Tibial nerve (tissue), 4 donors: ENCODE data around the gene ZBTB40. TPM values are rescaled to one million over a fixed set of nuclear protein-coding genes. Genes with fewer than 3 reads are reported as not detected.

Experiments used
- DNase-seq, 2 donors: peaks; one replicate each; pipeline ENCODE4 v3.0.0-alpha.2; 2019; ENCODE audit warnings: low spot score in 2 of 2
- H3K27ac ChIP-seq, 4 donors: fragments of 200-600 bp; sonication (generic) in 3 of 4; one replicate each; pipeline ENCODE4 v1.5.1; 2017 to 2019; ENCODE audit warnings: mild to moderate bottlenecking in 1 of 4
- H3K27me3 ChIP-seq, 2 donors: fragments of 200-600 bp; sonication (generic) in 1 of 2; one replicate each; pipeline versions ENCODE4 v1.5.1 to v1.6.0; 2017 to 2019
- H3K36me3 ChIP-seq, 3 donors: fragments of 200-600 bp; sonication (generic); one replicate each; pipeline ENCODE4 v1.5.1; 2018 to 2019
- H3K4me1 ChIP-seq, 4 donors: fragments of 200-600 bp; sonication (generic) in 3 of 4; one replicate each; pipeline ENCODE4 v1.5.1; 2017 to 2019
- H3K4me3 ChIP-seq, 4 donors: fragments of 200-600 bp; sonication (generic) in 3 of 4; one replicate each; pipeline ENCODE4 v1.5.1; 2017 to 2019; ENCODE audit warnings: mild to moderate bottlenecking in 1 of 4, moderate library complexity in 1 of 4
- H3K9me3 ChIP-seq, 4 donors: fragments of 200-600 bp; sonication (generic) in 3 of 4; one replicate each; pipeline ENCODE4 v1.5.1; 2017 to 2019
- EP300 ChIP-seq, 2 donors: sonication (generic); formaldehyde crosslinking; IDR thresholded peaks; one replicate each; pipeline ENCODE4 v1.6.1; 2017; ENCODE audit warnings: antibody characterized with exemption in 2 of 2, mild to moderate bottlenecking in 1 of 2
- POLR2A ChIP-seq, 2 donors: fragments of 450-650 bp; IDR thresholded peaks; one replicate each; pipeline ENCODE4 v1.6.1; 2017; ENCODE audit warnings: antibody characterized with exemption in 2 of 2, mild to moderate bottlenecking in 2 of 2, moderate library complexity in 2 of 2
- WGBS, 2 donors: methylation state at CpG; one replicate each; pipeline ENCODE4 v1.1.5; 2018; 5-methylcytosine and 5-hydroxymethylcytosine counted together
- total RNA-seq, 4 donors: library from RNA; depleted of rRNA; stranded (reverse); fragments of >200 nt; gene quantifications; one replicate each; pipeline ENCODE4 v1.1.0, GENCODE V29; 2016
- TF ChIP-seq, protein P1 (sequence below), 5 experiments: fragments of 200-600 bp in 3 of 5; fragments of 450-650 bp in 2 of 5; sonication (generic) in 3 of 5; IDR thresholded peaks; one replicate each; pipeline ENCODE4 v1.5.1; 2016 to 2019; ENCODE audit warnings: antibody characterized with exemption in 5 of 5, mild to moderate bottlenecking in 3 of 5, moderate library complexity in 2 of 5

Gene ZBTB40
- total RNA-seq, 4 donors from 2014 or later, result 17.8 to 21.2 (median 18.2) TPM

- peaks cover 0 to 19% (median 0%) of the 10 kb centered on the region in 4 donors for H3K4me1 ChIP-seq
- TF ChIP-seq POLR2A (IDR thresholded peaks at IDR 0.05) (no peak), EP300 (IDR thresholded peaks at IDR 0.05) (no peak)
- TF ChIP-seq, protein P1, sequence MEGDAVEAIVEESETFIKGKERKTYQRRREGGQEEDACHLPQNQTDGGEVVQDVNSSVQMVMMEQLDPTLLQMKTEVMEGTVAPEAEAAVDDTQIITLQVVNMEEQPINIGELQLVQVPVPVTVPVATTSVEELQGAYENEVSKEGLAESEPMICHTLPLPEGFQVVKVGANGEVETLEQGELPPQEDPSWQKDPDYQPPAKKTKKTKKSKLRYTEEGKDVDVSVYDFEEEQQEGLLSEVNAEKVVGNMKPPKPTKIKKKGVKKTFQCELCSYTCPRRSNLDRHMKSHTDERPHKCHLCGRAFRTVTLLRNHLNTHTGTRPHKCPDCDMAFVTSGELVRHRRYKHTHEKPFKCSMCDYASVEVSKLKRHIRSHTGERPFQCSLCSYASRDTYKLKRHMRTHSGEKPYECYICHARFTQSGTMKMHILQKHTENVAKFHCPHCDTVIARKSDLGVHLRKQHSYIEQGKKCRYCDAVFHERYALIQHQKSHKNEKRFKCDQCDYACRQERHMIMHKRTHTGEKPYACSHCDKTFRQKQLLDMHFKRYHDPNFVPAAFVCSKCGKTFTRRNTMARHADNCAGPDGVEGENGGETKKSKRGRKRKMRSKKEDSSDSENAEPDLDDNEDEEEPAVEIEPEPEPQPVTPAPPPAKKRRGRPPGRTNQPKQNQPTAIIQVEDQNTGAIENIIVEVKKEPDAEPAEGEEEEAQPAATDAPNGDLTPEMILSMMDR (IDR thresholded peaks at IDR 0.05), result no peak
- H3K4me3 ChIP-seq, result no peak overlapping the region
- H3K9me3 ChIP-seq, result peaks cover 0 to 7% (median 0%) of the 10 kb centered on the region in 4 donors
- H3K36me3 ChIP-seq, result peaks cover 0 to 22% (median 0%) of the 10 kb centered on the region in 3 donors
- H3K27me3 ChIP-seq, result no peaks in the 10 kb centered on the region
- DNase-seq, result no peak
- 79% methylated on average over 5 of the region's 5 CpGs for WGBS, 2 donors
- no peak overlapping the region for H3K27ac ChIP-seq
Observed at GRCh38 chr1:22487781-22488180, 36.1 kb downstream of the ZBTB40 start.

GRCh38 chr1:22488319-22488718 is 36.7 kb downstream of the ZBTB40 start:
- Histone ChIP-seq H3K4me3 (no peak overlapping the region), H3K27ac (no peak overlapping the region), H3K36me3 (peaks cover 0 to 27% (median 0%) of the 10 kb centered on the region in 3 donors), H3K27me3 (no peaks in the 10 kb centered on the region), H3K4me1 (peaks cover 0 to 19% (median 0%) of the 10 kb centered on the region in 4 donors), H3K9me3 (peaks cover 0 to 7% (median 0%) of the 10 kb centered on the region in 4 donors)
- no peak for DNase-seq
- TF ChIP-seq EP300 (IDR thresholded peaks at IDR 0.05), result no peak
- TF ChIP-seq, protein P1 (IDR thresholded peaks at IDR 0.05), result no peak
- TF ChIP-seq POLR2A (IDR thresholded peaks at IDR 0.05), result no peak
- WGBS, 2 donors, result 85 to 92% methylated on average over 5 of the region's 5 CpGs

DNA sequence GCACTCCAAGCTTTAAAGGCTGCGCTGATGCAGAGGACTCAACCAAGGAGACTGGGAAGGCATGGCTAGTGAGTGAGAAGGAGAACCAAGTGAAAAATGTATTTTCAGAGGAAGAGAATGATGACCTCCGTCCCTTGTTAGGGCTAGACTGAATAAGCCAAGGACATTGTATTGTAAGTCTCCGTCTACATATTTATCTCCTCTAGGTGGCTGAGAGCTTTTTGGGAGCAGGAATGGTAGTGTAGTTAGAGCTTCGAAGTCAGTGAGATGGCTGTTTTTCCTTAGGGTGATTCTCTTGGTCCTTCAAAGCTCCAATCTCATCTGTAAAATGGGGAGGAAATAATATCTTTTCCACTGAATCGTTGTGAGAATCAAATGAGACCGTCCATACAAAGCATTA is 37.6 kb downstream of the ZBTB40 start:
- Histone ChIP-seq H3K9me3 (peaks cover 0 to 6% (median 0%) of the 10 kb centered on the region in 4 donors), H3K4me1 (peaks cover 0 to 19% (median 0%) of the 10 kb centered on the region in 4 donors), H3K27ac (no peak overlapping the region), H3K36me3 (peaks cover 0 to 35% (median 0%) of the 10 kb centered on the region in 3 donors), H3K4me3 (no peak overlapping the region), H3K27me3 (no peaks in the 10 kb centered on the region)
- WGBS, 2 donors, result 93 to 95% methylated on average over 6 of the region's 6 CpGs
- DNase-seq, result no peak
- TF ChIP-seq EP300 (IDR thresholded peaks at IDR 0.05), result no peak
- TF ChIP-seq, protein P1 (IDR thresholded peaks at IDR 0.05), result no peak
- TF ChIP-seq POLR2A (IDR thresholded peaks at IDR 0.05), result no peak

- Histone ChIP-seq H3K36me3 (peaks cover 0 to 35% (median 0%) of the 10 kb centered on the region in 3 donors), H3K9me3 (peaks cover 0 to under 1% (median 0%) of the 10 kb centered on the region in 4 donors), H3K27me3 (no peaks in the 10 kb centered on the region), H3K4me3 (no peak overlapping the region), H3K27ac (no peak overlapping the region), H3K4me1 (peaks cover 0 to 25% (median 0%) of the 10 kb centered on the region in 4 donors)
- 94% methylated on average over 6 of the region's 6 CpGs for WGBS, 2 donors
- no peak for DNase-seq
- TF ChIP-seq POLR2A (IDR thresholded peaks at IDR 0.05) (no peak), EP300 (IDR thresholded peaks at IDR 0.05) (no peak)
- TF ChIP-seq, protein P1 (IDR thresholded peaks at IDR 0.05), result no peak
Observed at GRCh38 chr1:22489823-22490222, 38.2 kb downstream of the ZBTB40 start.

GRCh38 chr1:22490309-22490708 is 38.7 kb downstream of the ZBTB40 start:
- Histone ChIP-seq H3K36me3 (peaks cover 0 to 35% (median 0%) of the 10 kb centered on the region in 3 donors), H3K4me3 (no peak overlapping the region), H3K9me3 (no peaks in the 10 kb centered on the region), H3K27ac (no peak overlapping the region), H3K27me3 (no peaks in the 10 kb centered on the region), H3K4me1 (peaks cover 0 to 30% (median 0%) of the 10 kb centered on the region in 4 donors)
- no peak for DNase-seq
- TF ChIP-seq POLR2A (IDR thresholded peaks at IDR 0.05) (no peak), EP300 (IDR thresholded peaks at IDR 0.05) (no peak)
- TF ChIP-seq, protein P1 (IDR thresholded peaks at IDR 0.05), result no peak
- 84 to 97% methylated on average over 2 of the region's 2 CpGs for WGBS, 2 donors
